GM23338 (cell line): ENCODE data around the gene RNF151. TPM values are rescaled to one million over a fixed set of nuclear protein-coding genes. Genes with fewer than 3 reads are reported as not detected.

ENCODE experiments used
- ATAC-seq: fragments of 200-7000 bp; cut with Tn5 transposase; 3 replicates; pipeline ENCODE4 v1.9.1; 2020
- DNase-seq: peaks from one replicate; pipeline ENCODE4 v3.0.0-alpha.2; 2015; ENCODE audit warnings: low spot score
- H2AFZ ChIP-seq: fragments of 200-600 bp; sonication (generic); 2 replicates; pipeline ENCODE4 v1.8.0; 2016; ENCODE audit warnings: antibody characterized with exemption, mild to moderate bottlenecking, moderate library complexity
- H3F3A ChIP-seq: fragments of 200-600 bp; sonication (generic); replicated peaks from 2 replicates; pipeline ENCODE4 v1.8.0; 2017; ENCODE audit warnings: antibody characterized with exemption, mixed run types, low read depth
- H3K27ac ChIP-seq: fragments of 200-600 bp; sonication (generic); 2 replicates; pipeline ENCODE4 v1.6.1; 2016; ENCODE audit warnings: low read depth
- H3K27me3 ChIP-seq: fragments of 200-600 bp; sonication (generic); 2 replicates; pipeline ENCODE4 v1.8.0; 2016; ENCODE audit warnings: mild to moderate bottlenecking, mixed run types, moderate library complexity; ENCODE audit not compliant: insufficient read depth
- H3K36me3 ChIP-seq: fragments of 200-600 bp; sonication (generic); 2 replicates; pipeline ENCODE4 v1.8.0; 2016; ENCODE audit warnings: mild to moderate bottlenecking; ENCODE audit not compliant: insufficient read depth
- H3K4me1 ChIP-seq: fragments of 200-600 bp; sonication (generic); 2 replicates; pipeline ENCODE4 v1.8.0; 2016; ENCODE audit warnings: mild to moderate bottlenecking, moderate library complexity; ENCODE audit not compliant: insufficient read depth
- H3K4me2 ChIP-seq: fragments of 200-600 bp; sonication (generic); 2 replicates; pipeline ENCODE4 v1.7.1; 2017; ENCODE audit warnings: mixed run types
- H3K4me3 ChIP-seq: fragments of 200-600 bp; sonication (generic); 2 replicates; pipeline ENCODE4 v1.6.1; 2016; ENCODE audit warnings: mixed run types
- H3K79me2 ChIP-seq: fragments of 200-600 bp; sonication (generic); replicated peaks from 2 replicates; pipeline ENCODE4 v1.8.0; 2017; ENCODE audit warnings: mild to moderate bottlenecking; ENCODE audit not compliant: insufficient read depth
- H3K9me2 ChIP-seq: fragments of 200-600 bp; sonication (generic); 2 replicates; pipeline ENCODE4 v1.8.0; 2017; ENCODE audit not compliant: insufficient read depth
- H4K20me1 ChIP-seq: fragments of 200-600 bp; sonication (generic); replicated peaks from 2 replicates; pipeline ENCODE4 v1.8.0; 2017; ENCODE audit warnings: mild to moderate bottlenecking; ENCODE audit not compliant: insufficient read depth
- H3K27ac Mint-ChIP-seq: 2 replicates; pipeline ENCODE4 v1.8.0; 2020; ENCODE audit warnings: inconsistent platforms, mild to moderate bottlenecking, moderate library complexity, mixed read lengths
- H3K27me3 Mint-ChIP-seq: 3 replicates; pipeline ENCODE4 v1.8.0; 2022; ENCODE audit warnings: low read depth, mild to moderate bottlenecking, moderate library complexity, mixed read lengths, inconsistent platforms; ENCODE audit not compliant: insufficient read depth, poor library complexity
- H3K36me3 Mint-ChIP-seq: 3 replicates; pipeline ENCODE4 v1.8.0; 2021; ENCODE audit warnings: low read depth, mild to moderate bottlenecking, inconsistent platforms, moderate library complexity, mixed read lengths
- H3K4me1 Mint-ChIP-seq: 3 replicates; pipeline ENCODE4 v1.8.0; 2020; ENCODE audit warnings: mild to moderate bottlenecking, inconsistent platforms, mixed read lengths
- H3K4me3 Mint-ChIP-seq: 3 replicates; pipeline ENCODE4 v1.8.0; 2021; ENCODE audit warnings: moderate library complexity, mild to moderate bottlenecking, inconsistent platforms, mixed read lengths
- H3K9me3 Mint-ChIP-seq: 3 replicates; pipeline ENCODE4 v1.8.0; 2020; ENCODE audit warnings: moderate library complexity, mild to moderate bottlenecking, inconsistent platforms, mixed read lengths
- CREB1 ChIP-seq: fragments of 250-450 bp; sonication (Bioruptor Pico); IDR thresholded peaks from 2 replicates; pipeline ENCODE4 v1.5.0; 2020; ENCODE audit warnings: low read depth, mild to moderate bottlenecking, moderate library complexity
- EZH2 ChIP-seq: fragments of 200-600 bp; sonication (generic); IDR thresholded peaks from one replicate; pipeline ENCODE4 v1.8.0; 2017; ENCODE audit warnings: antibody characterized with exemption, mild to moderate bottlenecking, low read depth; ENCODE audit not compliant: unreplicated experiment
- EZH2phosphoT487 ChIP-seq: fragments of 200-600 bp; sonication (generic); IDR thresholded peaks from one replicate; pipeline ENCODE4 v1.8.1; 2018; ENCODE audit warnings: antibody characterized with exemption; ENCODE audit not compliant: unreplicated experiment
- JUNB ChIP-seq: IDR thresholded peaks from one replicate; pipeline ENCODE4 v1.6.1; 2016; ENCODE audit warnings: antibody characterized with exemption; ENCODE audit not compliant: unreplicated experiment
- NANOG ChIP-seq: IDR thresholded peaks from 2 replicates; pipeline ENCODE4 v1.6.1; 2016; ENCODE audit warnings: antibody characterized with exemption, borderline replicate concordance
- POLR2AphosphoS5 ChIP-seq: IDR thresholded peaks from 2 replicates; pipeline ENCODE4 v1.6.1; 2016; ENCODE audit warnings: antibody characterized with exemption, low read depth
- REST ChIP-seq: IDR thresholded peaks from one replicate; pipeline ENCODE4 v1.6.1; 2018; ENCODE audit warnings: antibody characterized with exemption; ENCODE audit not compliant: unreplicated experiment
- STAT1 ChIP-seq: IDR thresholded peaks from one replicate; pipeline ENCODE4 v1.6.1; 2016; ENCODE audit warnings: antibody characterized with exemption; ENCODE audit not compliant: unreplicated experiment
- ZNF114 ChIP-seq: fragments of 250-450 bp; sonication (Bioruptor Pico); IDR thresholded peaks from 2 replicates; pipeline ENCODE4 v1.5.0; 2020; ENCODE audit warnings: mild to moderate bottlenecking, moderate library complexity
- ZNF331 ChIP-seq: fragments of 250-450 bp; sonication (Bioruptor Pico); IDR thresholded peaks from 2 replicates; pipeline ENCODE4 v1.5.0; 2020; ENCODE audit warnings: low read depth, mild to moderate bottlenecking, moderate library complexity
- ZNF462 ChIP-seq: fragments of 250-450 bp; sonication (Bioruptor Pico); IDR thresholded peaks from 2 replicates; pipeline ENCODE4 v1.5.0; 2020; ENCODE audit warnings: mild to moderate bottlenecking, moderate library complexity
- polyA plus RNA-seq: library from polyadenylated mRNA; unstranded; fragments of >200 nt; fragmentation: Nextera tagmentation; extraction: Ambion mirVana; gene quantifications from 2 replicates; pipeline ENCODE4 v1.2.1, GENCODE V29; 2016
- total RNA-seq: library from RNA; depleted of rRNA; stranded (reverse); fragments of >200 nt; shearing (Covaris generic); gene quantifications from 2 replicates; pipeline ENCODE4 v1.2.3, GENCODE V29; 2014
- TF ChIP-seq, protein P1 (sequence below): IDR thresholded peaks from 2 replicates; pipeline ENCODE4 v1.6.1; 2016; ENCODE audit warnings: antibody characterized with exemption
- TF ChIP-seq, protein P2 (sequence below), 2 experiments: fragments of 200-600 bp in 1 of 2; sonication (generic) in 1 of 2; conservative IDR thresholded peaks; 2 replicates each; pipeline versions ENCODE4 v1.5.1 to v1.6.1; 2016 to 2017; ENCODE audit warnings: antibody characterized with exemption in 2 of 2, low read depth in 2 of 2, mild to moderate bottlenecking in 2 of 2, moderate library complexity in 1 of 2

The RNF151 gene
- total and polyA plus RNA-seq, 2 experiments from 2014 or later = not detected

DNA sequence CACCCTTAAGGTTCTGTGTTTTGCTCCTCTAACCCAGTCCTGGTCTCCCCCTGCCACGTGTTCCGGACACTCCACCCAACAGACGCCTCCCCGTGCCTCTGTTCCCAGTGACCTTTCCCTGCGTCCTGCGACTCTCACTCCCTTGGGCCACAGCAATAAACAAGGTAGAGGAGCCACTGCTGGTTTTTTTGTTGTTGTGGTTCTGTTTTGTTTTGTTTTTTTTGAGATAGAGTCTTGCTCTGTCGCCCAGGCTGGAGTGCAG lies 49.2 kb downstream of the RNF151 start:
- H3K4me2 ChIP-seq = no peak overlapping the region
- peaks cover 32% of the 10 kb centered on the region for H3K27me3 ChIP-seq
- no peaks in the 10 kb centered on the region for H3K9me3 Mint-ChIP-seq
- no peak overlapping the region for H3K4me3 Mint-ChIP-seq
- no peaks in the 10 kb centered on the region for H3K4me1 ChIP-seq
- no peak overlapping the region for H2AFZ ChIP-seq
- peaks cover 2% of the 10 kb centered on the region; the same call in 1 of the 3 replicates for H3K4me1 Mint-ChIP-seq
- no peak overlapping the region for H3K27ac Mint-ChIP-seq
- H3K79me2 ChIP-seq = no peaks in the 10 kb centered on the region
- H4K20me1 ChIP-seq = no peaks in the 10 kb centered on the region; the same call in 1 of the 2 replicates
- H3K27me3 Mint-ChIP-seq = peaks cover 31% of the 10 kb centered on the region
- H3K9me2 ChIP-seq = no peaks in the 10 kb centered on the region
- H3K36me3 Mint-ChIP-seq = no peaks in the 10 kb centered on the region
- no peaks in the 10 kb centered on the region for H3K36me3 ChIP-seq
- DNase-seq (no peak), ATAC-seq (no peak)
- no peak for TF ChIP-seq REST
- TF ChIP-seq, protein P1, sequence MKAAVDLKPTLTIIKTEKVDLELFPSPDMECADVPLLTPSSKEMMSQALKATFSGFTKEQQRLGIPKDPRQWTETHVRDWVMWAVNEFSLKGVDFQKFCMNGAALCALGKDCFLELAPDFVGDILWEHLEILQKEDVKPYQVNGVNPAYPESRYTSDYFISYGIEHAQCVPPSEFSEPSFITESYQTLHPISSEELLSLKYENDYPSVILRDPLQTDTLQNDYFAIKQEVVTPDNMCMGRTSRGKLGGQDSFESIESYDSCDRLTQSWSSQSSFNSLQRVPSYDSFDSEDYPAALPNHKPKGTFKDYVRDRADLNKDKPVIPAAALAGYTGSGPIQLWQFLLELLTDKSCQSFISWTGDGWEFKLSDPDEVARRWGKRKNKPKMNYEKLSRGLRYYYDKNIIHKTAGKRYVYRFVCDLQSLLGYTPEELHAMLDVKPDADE = no peak
- TF ChIP-seq EZH2 = no peak
- TF ChIP-seq, protein P2, sequence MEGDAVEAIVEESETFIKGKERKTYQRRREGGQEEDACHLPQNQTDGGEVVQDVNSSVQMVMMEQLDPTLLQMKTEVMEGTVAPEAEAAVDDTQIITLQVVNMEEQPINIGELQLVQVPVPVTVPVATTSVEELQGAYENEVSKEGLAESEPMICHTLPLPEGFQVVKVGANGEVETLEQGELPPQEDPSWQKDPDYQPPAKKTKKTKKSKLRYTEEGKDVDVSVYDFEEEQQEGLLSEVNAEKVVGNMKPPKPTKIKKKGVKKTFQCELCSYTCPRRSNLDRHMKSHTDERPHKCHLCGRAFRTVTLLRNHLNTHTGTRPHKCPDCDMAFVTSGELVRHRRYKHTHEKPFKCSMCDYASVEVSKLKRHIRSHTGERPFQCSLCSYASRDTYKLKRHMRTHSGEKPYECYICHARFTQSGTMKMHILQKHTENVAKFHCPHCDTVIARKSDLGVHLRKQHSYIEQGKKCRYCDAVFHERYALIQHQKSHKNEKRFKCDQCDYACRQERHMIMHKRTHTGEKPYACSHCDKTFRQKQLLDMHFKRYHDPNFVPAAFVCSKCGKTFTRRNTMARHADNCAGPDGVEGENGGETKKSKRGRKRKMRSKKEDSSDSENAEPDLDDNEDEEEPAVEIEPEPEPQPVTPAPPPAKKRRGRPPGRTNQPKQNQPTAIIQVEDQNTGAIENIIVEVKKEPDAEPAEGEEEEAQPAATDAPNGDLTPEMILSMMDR (conservative IDR thresholded peaks at IDR 0.05; ENCODE audit: low read depth in 2 of 2) = no peak
- no peak for TF ChIP-seq ZNF462 (CRISPR knock-in tag)
- TF ChIP-seq EZH2phosphoT487 = no peak
- no peak for TF ChIP-seq CREB1
- TF ChIP-seq POLR2AphosphoS5 = no peak
- no peak for TF ChIP-seq NANOG
- no peak for TF ChIP-seq ZNF331
- no peak for TF ChIP-seq JUNB
- no peak for TF ChIP-seq STAT1
- no peak for TF ChIP-seq ZNF114 (CRISPR knock-in tag)
- no peak overlapping the region for H3K4me3 ChIP-seq
- H3K27ac ChIP-seq = no peak overlapping the region
- peaks cover 3% of the 10 kb centered on the region; the same call in 1 of the 2 replicates for H3F3A ChIP-seq
